ENCODE results near the gene PRKCE. TPM values are rescaled to one million over a fixed set of nuclear protein-coding genes. Genes with fewer than 3 reads are reported as not detected.
A peak's percentile ranks its signal among the peaks of the same experiment; 100 is the strongest.

Gene PRKCE
- total RNA-seq, 1 donor from 2014 or later = 28.4 TPM

- no peak for DNase-seq (ENCODE audit: low read depth in 2 of 2)
Measured at GRCh38 chr2:46101557-46102220, 450.2 kb downstream of the PRKCE start.

DNA sequence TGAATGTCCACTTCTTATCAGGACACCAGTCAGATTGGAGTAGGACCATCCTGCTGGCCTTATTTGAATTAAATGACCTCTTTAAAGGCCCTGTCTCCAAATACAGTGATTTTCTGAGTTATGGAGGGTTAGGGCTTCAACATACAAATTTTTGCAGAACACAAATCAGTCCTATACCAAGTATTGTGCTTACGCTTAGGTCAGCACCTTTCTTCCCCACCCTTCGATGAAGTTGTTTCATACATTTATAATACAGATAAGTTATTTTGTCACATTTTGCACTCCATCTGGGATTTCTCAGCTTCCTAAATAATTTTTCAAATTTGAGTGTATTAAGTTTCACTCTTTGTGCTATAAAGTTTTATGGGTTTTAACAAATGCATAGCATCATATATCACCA, 455.2 kb downstream of the PRKCE start:
- DNase-seq (ENCODE audit: low read depth in 2 of 2) = no peak

GRCh38 chr2:46114996-46115395, 463.5 kb downstream of the PRKCE start:
- DNase-seq (ENCODE audit: low read depth in 2 of 2) = no peak

DNA sequence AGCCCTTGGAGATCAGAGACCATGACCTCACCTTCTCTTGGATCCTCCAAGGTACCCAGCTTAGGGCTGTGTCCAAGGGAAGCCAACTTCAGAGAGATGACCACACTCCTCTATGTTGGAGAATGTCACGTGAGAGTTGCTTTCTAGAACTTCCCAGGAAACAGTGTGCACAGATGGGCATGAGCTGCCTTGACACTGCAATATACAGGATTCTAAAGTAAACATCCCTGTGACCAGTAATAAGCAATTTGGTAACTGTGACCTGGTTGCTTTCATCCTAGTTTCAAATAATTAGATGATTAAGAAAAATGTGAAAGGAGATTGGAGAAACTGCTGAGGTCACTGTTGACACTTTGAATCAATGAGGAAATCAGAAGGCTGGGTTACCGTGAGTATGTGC, 464.7 kb downstream of the PRKCE start:
- DNase-seq (ENCODE audit: low read depth in 2 of 2) = no peak

- DNase-seq (ENCODE audit: low read depth in 2 of 2) = no peak
Measured at GRCh38 chr2:46116553-46116991, 465.1 kb downstream of the PRKCE start.

DNA sequence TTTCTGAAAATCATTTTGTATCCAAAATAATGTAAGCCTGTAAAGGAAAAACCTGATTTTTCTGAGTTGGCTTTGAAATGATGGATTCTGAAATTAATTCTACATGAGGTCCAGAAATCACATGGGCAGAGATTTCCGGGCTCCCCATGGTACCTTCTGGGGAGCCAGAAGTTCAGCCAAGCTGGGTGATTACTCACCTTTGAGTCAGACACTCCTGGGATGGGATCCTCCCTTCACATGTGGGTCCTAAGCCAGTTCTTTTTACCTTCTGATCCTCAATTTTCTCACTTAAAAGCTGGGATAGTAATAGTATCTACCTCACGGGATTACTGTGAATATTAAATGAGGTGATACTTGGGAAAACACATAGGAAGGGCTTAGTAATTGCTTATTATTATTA, 465.9 kb downstream of the PRKCE start:
- DNase-seq (ENCODE audit: low read depth in 2 of 2) = peak in 1 of 2 donors; percentile 78

DNA sequence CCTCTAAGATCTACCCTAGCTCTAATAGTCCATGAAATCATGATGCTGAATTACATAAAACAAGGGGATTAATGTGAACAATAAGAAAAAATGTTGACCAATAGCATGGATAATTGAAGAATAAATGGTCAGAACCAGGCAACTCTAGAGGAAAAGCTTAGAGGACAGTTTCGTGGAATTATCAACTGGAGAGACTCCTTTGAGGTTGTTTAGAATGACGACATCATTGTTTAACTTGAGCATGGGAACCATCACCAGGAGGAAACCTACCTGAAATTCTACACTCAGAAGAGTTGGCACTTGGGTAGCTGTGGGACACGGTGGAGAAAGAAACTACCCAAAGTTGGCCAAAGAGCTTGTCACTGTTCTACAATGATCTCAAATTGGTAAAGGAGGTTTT, 466.5 kb downstream of the PRKCE start:
- no peak for DNase-seq (ENCODE audit: low read depth in 2 of 2)

- peak; percentile 86 to 90 for DNase-seq (ENCODE audit: low read depth in 2 of 2)
Measured at GRCh38 chr2:46118656-46119371, 467.3 kb downstream of the PRKCE start.

DNA sequence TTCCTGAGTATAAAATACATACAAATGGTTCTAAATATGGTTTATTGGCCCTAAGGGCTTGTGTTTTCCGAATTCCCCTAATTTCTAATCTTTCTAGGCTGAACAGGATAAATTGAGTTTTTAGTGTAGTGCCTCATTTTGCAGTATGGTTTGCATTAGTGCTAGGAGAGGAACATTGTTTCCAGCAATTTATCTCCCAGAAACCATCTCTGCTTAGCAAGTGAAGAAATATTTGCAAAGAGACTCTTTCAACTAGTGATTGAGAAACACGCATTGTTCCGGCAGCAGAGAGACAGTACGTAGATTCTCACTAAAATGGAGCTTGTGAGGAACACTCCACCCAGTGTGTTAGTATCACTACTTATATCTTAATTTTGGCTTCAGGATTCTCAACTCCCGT, 468.0 kb downstream of the PRKCE start:
- DNase-seq (ENCODE audit: low read depth in 2 of 2) = no peak

DNA sequence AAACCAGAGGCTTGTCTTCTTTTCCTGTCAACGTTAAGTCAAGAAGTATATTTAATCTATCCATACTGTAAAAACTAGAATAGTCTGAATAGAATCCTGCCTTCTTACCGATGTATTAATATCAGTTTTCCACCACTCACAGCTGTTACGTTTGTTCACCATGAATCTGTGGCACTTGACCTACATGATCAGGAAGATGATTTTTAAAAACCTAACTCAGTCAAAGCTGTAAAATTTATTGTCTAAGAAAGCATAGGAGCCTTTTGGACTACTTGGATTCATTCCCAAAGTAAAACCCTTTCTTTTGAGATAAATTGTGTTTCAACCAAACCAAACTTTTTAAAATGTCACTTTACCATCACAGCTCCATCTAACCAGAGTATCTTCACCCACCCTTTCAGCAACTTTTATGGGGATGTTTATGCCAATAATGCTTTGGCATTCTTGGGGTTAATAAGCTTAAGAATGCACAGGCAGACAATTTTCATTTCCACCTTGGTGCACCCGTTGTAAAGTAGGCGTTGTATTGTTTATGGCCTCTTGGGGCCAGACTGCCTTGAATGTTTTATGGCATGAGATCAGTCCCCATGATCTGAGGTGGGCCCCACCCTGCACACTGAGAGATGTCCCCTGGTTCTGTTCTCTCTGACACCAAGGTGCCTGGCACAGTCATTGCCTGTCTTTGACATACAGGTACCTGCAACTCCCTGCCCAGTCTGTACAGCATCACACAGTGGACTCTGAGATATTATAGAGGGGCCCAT, 469.5 kb downstream of the PRKCE start:
- DNase-seq (ENCODE audit: low read depth in 2 of 2) = no peak

DNA sequence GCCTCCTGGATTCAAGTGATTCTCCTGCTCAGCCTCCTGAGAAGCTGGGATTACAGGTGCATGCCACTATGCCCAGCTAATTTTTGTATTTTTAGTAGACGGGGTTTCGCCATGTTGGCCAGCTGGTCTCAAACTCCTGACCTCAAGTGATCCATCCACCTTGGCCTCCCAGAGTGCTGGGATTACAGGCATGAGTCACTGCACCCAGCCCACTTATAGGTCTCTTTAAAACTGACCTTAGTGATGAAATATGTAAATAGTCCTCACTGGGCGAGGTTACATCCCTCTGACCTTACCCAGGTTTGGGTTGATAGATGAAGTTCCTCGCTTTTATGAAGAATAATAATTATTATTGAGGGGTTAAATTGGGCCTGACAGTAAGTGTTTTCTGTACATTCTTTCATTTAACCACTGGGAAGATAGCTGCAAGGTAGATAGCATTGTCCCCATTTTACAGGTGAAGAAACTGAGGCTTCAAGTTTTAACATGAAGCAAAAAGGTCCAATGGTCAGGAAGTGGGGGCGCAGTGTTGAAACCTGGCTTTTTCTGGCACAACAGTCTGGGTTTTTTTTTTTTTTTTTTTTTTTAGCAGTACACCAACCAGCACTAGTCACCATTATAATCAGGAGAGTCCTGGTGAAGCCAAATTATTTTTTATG, 471.0 kb downstream of the PRKCE start:
- no peak for DNase-seq (ENCODE audit: low read depth in 2 of 2)

- peak in 1 of 2 donors; percentile 44 for DNase-seq (ENCODE audit: low read depth in 2 of 2)
Measured at GRCh38 chr2:46123013-46123412, 471.5 kb downstream of the PRKCE start.

DNA sequence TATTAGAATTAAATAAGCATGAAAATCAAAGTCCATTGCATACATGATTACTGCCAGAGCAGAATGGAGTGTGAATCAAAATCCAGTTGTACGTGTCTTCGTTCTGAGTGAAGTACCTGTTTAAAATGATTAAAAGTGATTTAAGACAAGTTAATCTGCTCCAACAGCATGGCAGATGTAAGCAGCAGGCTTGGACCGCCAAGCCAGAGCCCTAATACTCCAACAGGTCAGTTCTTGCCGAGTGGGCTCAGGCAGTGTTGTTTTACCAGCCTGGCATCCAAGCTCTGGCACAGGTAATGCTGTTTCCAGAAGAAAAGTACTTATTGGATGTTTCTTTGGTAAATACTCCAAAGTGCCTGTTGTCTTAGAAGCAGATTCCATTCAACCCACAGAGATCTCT, 474.3 kb downstream of the PRKCE start:
- no peak for DNase-seq (ENCODE audit: low read depth in 2 of 2)

DNA sequence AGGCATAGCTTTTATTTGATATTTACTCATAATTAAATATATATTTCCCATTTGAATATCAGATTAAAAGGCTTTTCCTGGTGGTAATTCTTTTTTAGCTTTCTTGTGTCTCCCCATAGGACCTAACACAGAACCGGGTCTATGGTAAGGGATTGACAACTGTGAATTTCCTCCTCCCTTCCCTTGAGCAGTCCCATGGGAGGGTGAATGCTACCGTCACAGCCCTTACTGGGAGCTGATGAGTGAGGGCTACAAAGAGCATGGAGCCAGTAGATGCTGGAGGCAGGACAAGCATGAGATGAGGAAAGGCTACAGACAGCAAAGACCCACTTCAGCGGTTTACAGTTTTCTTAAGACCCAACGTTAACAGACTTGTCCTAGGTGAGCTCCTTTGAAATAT, 475.1 kb downstream of the PRKCE start:
- no peak for DNase-seq (ENCODE audit: low read depth in 2 of 2)

DNA sequence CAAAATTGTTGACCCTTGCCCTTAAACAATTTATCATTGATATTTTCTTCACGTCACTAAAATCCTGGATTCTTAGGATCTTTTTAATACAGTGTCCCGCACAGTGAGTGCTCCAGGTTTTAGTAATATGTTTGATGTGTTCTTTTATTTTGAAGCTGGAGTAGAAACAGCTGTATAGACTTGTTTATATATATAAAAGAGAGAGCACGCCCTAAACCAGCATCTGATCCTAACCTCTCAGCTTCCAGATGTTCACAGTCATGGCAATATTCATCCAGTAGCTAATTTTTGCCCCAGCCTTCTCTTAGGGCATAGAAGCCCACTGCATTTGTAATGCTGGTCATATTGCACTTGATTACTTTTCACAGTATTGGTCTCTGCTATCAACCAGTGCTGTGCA, 475.7 kb downstream of the PRKCE start:
- DNase-seq (ENCODE audit: low read depth in 2 of 2) = no peak

- DNase-seq (ENCODE audit: low read depth in 2 of 2) = no peak
Measured at GRCh38 chr2:46130511-46130910, 479.0 kb downstream of the PRKCE start.

DNA sequence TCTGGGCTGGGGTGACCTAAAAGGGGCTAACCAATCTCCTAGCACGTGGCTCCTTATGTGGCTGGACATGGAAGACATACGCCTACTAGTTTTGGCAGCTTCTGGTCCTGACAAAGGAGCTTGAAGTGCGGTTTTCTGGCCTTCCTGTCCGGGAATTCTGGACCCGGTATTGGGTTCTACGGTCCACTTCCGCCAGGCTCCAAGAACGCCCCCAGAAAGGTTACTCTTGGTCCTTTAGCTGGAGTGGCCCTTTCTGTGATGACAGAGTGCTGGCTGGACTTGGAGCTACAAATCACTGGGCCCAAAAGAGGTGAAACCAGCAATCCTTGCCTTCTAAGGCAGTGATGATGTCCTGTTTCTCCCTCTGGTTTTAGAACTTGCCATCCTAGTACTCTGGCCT, 481.5 kb downstream of the PRKCE start:
- DNase-seq (ENCODE audit: low read depth in 2 of 2) = no peak

DNA sequence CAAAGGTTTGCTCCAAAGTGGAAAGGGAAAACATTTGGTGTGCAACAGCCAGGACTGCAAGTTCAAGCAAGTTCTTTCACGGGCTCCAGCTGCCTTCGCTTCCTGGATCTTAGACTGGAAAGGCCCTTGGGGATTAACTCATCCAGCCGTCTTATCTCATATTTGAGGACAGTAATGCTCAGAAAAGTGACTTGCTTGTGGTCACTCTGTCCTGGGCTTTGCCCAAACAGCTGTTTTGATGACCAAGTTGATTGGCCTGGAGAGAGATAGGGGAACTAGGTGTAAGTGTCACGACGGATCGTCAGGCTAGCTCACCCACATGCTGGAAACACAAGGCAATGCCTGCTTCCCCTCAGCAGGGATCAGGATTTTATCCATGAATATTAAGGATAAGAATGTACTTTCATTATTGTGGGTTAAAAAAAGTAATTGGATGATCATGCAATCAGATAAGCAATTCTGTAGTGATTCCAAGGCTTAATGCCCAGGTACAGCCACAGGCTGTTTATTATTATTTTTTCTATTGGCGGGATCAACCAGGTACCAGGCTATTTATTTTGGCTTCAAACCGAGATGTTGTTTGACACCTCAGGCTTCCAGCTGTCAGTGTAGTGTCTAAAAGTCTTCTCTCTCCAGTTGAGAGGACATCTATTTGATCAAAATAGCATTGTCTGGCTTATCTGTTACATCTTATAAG, 483.2 kb downstream of the PRKCE start:
- DNase-seq (ENCODE audit: low read depth in 2 of 2) = no peak

DNA sequence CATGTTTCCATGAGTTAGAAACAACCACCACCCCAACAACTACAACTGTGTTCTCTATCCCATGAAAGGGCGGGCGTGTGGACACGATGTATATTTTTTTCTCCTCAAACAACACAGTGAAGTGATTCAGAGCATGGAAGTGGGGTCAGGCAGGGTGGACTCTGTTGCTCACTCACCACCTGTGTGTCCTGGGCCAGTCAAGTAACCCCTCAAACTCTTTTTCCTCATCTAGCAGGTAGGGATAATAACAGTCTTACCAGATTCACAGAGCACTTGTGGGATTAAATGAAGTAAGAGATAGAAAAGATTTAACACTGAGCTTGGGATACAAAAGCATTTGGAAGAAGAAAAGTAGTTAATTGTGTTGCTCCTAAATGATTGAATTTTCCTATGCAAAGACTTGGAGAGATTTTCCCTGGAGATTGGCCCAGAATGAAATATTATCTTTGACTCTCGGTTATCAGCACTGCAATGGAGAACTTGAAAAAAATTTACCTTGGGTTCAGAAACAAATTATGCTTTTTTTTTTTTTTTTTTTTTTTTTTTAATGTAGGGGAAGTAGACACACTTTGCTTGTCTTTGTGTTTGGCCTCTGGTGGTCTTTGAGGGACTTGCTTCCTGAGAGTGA, 483.9 kb downstream of the PRKCE start:
- DNase-seq (ENCODE audit: low read depth in 2 of 2) = peak; percentile 36 to 86

GRCh38 chr2:46135958-46136357, 484.5 kb downstream of the PRKCE start:
- no peak for DNase-seq (ENCODE audit: low read depth in 2 of 2)

- no peak for DNase-seq (ENCODE audit: low read depth in 2 of 2)
Measured at GRCh38 chr2:46136481-46136880, 485.0 kb downstream of the PRKCE start.

Measured in dermis microvascular lymphatic vessel endothelial cell (primary cell).